Measurements from ENCODE around the gene NOP10. TPM values are rescaled to one million over a fixed set of nuclear protein-coding genes. Genes with fewer than 3 reads are reported as not detected.

The NOP10 gene
- total RNA-seq, 1 donor: 285 TPM

GRCh38 chr15:34330279-34330678, 12.7 kb downstream of the NOP10 start:
- DNase-seq (ENCODE audit: low read depth): no peak
- TF ChIP-seq CTCF (IDR thresholded peaks at IDR 0.05; ENCODE audit: insufficient read depth, low read length): no peak
- H3K4me3 ChIP-seq (ENCODE audit: low read depth, low read length): no peak overlapping the region

- TF ChIP-seq CTCF (IDR thresholded peaks at IDR 0.05; ENCODE audit: insufficient read depth, low read length): no peak
Measured at GRCh38 chr15:34329006-34329405, 13.9 kb downstream of the NOP10 start.

GRCh38 chr15:34327906-34328305, 15.0 kb downstream of the NOP10 start:
- no peak overlapping the region for H3K4me3 ChIP-seq (ENCODE audit: low read depth, low read length)
- no peak for TF ChIP-seq CTCF (IDR thresholded peaks at IDR 0.05; ENCODE audit: insufficient read depth, low read length)
- DNase-seq (ENCODE audit: low read depth): no peak

More at GRCh38 chr15:34329006-34329405, 13.9 kb downstream of the NOP10 start:
- H3K4me3 ChIP-seq (ENCODE audit: low read depth, low read length): no peak overlapping the region
- DNase-seq (ENCODE audit: low read depth): no peak

GRCh38 chr15:34325368-34325767, 17.6 kb downstream of the NOP10 start:
- no peak for DNase-seq (ENCODE audit: low read depth)
- no peak for TF ChIP-seq CTCF (IDR thresholded peaks at IDR 0.05; ENCODE audit: insufficient read depth, low read length)

GRCh38 chr15:34324933-34325332, 18.0 kb downstream of the NOP10 start:
- no peak overlapping the region for H3K4me3 ChIP-seq (ENCODE audit: low read depth, low read length)
- TF ChIP-seq CTCF (IDR thresholded peaks at IDR 0.05; ENCODE audit: insufficient read depth, low read length): no peak
- DNase-seq (ENCODE audit: low read depth): no peak

More at GRCh38 chr15:34325368-34325767, 17.6 kb downstream of the NOP10 start:
- no peak overlapping the region for H3K4me3 ChIP-seq (ENCODE audit: low read depth, low read length)

GRCh38 chr15:34323217-34323616, 19.7 kb downstream of the NOP10 start:
- no peak for DNase-seq (ENCODE audit: low read depth)
- no peak overlapping the region for H3K4me3 ChIP-seq (ENCODE audit: low read depth, low read length)
- TF ChIP-seq CTCF (IDR thresholded peaks at IDR 0.05; ENCODE audit: insufficient read depth, low read length): no peak

Measured in fibroblast of the aortic adventitia (primary cell).